Mesothelial cell of epicardium (in vitro differentiated cells): ENCODE data around the gene RIN3. TPM values are rescaled to one million over a fixed set of nuclear protein-coding genes. Genes with fewer than 3 reads are reported as not detected.

Experiments
- DNase-seq, 2 experiments: peaks; one replicate each; pipeline ENCODE4 v3.0.0; 2021; ENCODE audit warnings: low spot score in 2 of 2; ENCODE audit not compliant: unreplicated experiment in 2 of 2
- H3K27ac Mint-ChIP-seq: 2 replicates; pipeline ENCODE4 v1.8.0; 2021; ENCODE audit warnings: mixed read lengths
- H3K27me3 Mint-ChIP-seq: 2 replicates; pipeline ENCODE4 v1.8.0; 2021; ENCODE audit warnings: low read depth, mixed read lengths
- H3K36me3 Mint-ChIP-seq: 2 replicates; pipeline ENCODE4 v1.8.0; 2021; ENCODE audit warnings: mixed read lengths
- H3K4me1 Mint-ChIP-seq: 2 replicates; pipeline ENCODE4 v1.8.0; 2021; ENCODE audit warnings: mixed read lengths
- H3K4me3 Mint-ChIP-seq: 2 replicates; pipeline ENCODE4 v1.8.0; 2021; ENCODE audit warnings: mild to moderate bottlenecking, moderate library complexity, mixed read lengths
- H3K9me3 Mint-ChIP-seq: 2 replicates; pipeline ENCODE4 v1.8.0; 2021; ENCODE audit warnings: mixed read lengths
- total RNA-seq: library from RNA; stranded (reverse); gene quantifications from 3 replicates; pipeline ENCODE4 v1.2.1, GENCODE V29; 2021
- TF ChIP-seq, protein P1 (sequence below): fragments of 200-600 bp; sonication (generic); IDR thresholded peaks from one replicate; pipeline ENCODE4 v1.5.0; 2021; ENCODE audit warnings: antibody characterized with exemption; ENCODE audit not compliant: unreplicated experiment

RIN3 gene
- total RNA-seq, 1 donor from 2014 or later = 19.9 TPM

DNA sequence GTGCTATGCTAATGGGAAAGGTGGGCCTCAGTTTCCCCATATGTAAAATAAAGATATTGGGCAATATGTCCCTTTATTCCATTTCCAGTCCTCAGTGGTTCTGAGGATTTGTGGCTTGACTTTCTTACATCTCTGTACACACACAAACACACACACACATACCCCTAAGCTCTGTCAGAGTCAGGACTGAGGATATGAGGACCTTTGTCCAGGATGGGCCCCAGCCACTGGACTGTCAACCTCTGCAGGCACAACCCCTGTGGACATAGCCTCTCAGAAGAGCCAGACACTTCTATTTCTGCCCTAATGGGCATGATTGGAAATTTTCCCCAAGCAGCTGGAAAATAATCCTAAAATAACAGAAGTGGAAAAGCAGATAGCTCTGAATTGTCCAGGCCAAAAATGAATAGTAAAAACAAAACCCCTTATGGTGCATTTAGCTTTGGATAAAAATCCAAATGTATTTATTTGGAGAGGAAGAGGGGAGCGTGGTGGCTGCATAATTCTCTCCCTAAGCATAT lies 50.2 kb downstream of the RIN3 start:
- H3K9me3 Mint-ChIP-seq = peaks cover 12% of the 10 kb centered on the region
- H3K4me1 Mint-ChIP-seq = peaks cover 11% of the 10 kb centered on the region
- peak overlapping the region; percentile 64 for H3K27ac Mint-ChIP-seq
- no peak for DNase-seq
- TF ChIP-seq, protein P1, sequence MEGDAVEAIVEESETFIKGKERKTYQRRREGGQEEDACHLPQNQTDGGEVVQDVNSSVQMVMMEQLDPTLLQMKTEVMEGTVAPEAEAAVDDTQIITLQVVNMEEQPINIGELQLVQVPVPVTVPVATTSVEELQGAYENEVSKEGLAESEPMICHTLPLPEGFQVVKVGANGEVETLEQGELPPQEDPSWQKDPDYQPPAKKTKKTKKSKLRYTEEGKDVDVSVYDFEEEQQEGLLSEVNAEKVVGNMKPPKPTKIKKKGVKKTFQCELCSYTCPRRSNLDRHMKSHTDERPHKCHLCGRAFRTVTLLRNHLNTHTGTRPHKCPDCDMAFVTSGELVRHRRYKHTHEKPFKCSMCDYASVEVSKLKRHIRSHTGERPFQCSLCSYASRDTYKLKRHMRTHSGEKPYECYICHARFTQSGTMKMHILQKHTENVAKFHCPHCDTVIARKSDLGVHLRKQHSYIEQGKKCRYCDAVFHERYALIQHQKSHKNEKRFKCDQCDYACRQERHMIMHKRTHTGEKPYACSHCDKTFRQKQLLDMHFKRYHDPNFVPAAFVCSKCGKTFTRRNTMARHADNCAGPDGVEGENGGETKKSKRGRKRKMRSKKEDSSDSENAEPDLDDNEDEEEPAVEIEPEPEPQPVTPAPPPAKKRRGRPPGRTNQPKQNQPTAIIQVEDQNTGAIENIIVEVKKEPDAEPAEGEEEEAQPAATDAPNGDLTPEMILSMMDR = no peak
- no peak overlapping the region for H3K4me3 Mint-ChIP-seq
- H3K27me3 Mint-ChIP-seq = no peaks in the 10 kb centered on the region
- peaks cover 15% of the 10 kb centered on the region for H3K36me3 Mint-ChIP-seq

DNA sequence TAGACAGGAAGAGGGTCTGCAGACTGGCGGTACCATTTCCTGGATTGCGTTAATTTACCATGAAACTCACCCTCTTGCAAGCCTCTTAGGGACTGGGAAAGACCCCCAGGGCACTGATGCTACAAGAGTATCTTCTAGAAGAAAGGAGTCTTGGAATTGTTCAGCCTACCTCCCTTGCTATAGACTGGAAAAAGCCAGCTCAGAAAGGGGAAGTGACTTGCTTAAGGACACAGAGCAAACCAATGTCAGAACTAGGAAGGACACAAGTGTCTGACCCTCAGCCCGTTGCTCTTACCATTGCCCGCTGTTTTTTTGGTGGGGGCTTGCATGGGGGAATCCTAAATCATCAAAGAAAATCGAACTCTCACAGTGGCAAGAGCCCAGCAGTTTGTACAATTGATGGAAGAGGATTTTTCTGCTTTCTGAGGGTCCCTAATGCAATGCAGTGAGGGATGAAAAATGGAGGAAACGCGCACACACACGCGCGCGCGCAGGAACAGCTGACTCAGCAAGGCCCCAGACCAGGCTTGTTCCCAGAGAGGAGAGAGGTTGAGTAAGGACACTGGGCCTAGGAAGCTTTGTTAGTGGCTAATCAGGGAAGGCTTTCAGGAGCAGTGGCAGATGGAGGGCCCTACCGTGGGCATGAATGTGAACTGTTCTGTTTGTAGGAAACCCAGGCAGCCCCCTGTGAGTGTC lies 50.9 kb downstream of the RIN3 start:
- Mint-ChIP-seq H3K4me1 (peaks cover 11% of the 10 kb centered on the region), H3K27ac (no peak overlapping the region), H3K9me3 (peaks cover 12% of the 10 kb centered on the region), H3K36me3 (peaks cover 15% of the 10 kb centered on the region), H3K27me3 (no peaks in the 10 kb centered on the region), H3K4me3 (no peak overlapping the region)
- no peak for DNase-seq
- TF ChIP-seq, protein P1 = no peak

DNA sequence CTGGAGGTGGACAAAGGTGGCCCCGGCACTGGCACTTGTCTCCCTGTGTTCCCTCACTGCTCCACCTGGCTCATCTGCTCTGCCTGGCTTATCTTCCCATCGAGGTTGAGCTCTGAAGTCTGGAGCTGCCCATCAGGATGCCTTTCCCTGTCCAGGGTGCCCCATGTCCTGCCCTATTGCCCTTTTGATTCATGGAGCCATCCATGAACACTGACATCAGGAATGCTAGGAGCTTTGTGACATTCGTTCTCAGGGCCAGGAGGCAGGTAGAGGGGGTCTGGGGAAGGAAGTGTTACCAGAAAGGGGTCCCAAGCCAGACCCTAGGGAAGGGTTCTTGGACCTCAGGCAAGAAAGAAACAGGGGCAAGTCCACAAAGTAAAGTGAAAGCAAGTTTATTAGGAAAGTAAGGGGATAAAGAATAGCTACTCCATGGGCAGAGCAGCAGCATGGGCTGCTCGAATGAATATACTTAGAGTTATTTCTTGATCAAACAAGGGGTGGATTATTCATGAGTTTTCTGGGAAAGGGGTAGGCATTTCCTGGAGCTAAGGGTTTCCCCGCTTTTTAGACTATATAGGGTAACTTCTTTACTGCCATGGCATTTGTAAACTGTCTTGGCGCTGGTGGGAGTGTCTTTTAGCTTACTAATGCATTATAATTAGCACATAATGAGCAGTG lies 51.6 kb downstream of the RIN3 start:
- no peak for DNase-seq
- H3K4me1 Mint-ChIP-seq = peaks cover 11% of the 10 kb centered on the region
- H3K9me3 Mint-ChIP-seq = peaks cover 12% of the 10 kb centered on the region
- H3K27ac Mint-ChIP-seq = peak overlapping the region; percentile 82
- no peaks in the 10 kb centered on the region for H3K27me3 Mint-ChIP-seq
- peaks cover 15% of the 10 kb centered on the region for H3K36me3 Mint-ChIP-seq
- H3K4me3 Mint-ChIP-seq = no peak overlapping the region
- TF ChIP-seq, protein P1 = no peak

DNA sequence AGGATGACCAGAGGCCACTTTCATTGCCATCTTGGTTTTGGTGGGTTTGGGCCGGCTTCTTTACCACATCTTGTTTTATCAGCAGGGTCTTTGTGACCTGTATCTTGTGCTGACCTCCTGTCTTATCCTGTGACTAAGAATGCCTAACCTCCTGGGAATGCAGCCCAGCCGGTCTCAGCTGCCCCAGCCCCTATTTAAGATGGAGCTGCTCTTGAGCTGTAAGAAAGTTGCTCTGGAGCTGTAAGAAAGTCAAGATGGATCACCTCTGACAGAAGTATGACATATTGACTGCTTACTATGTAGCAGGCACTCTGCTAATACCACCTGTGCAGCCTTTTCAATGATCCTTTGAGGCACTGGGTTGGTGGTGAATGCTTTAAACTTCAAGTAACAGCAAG lies 52.1 kb downstream of the RIN3 start:
- TF ChIP-seq, protein P1 = no peak
- peaks cover 15% of the 10 kb centered on the region for H3K36me3 Mint-ChIP-seq
- no peaks in the 10 kb centered on the region for H3K27me3 Mint-ChIP-seq
- H3K4me3 Mint-ChIP-seq = no peak overlapping the region
- peaks cover 11% of the 10 kb centered on the region for H3K4me1 Mint-ChIP-seq
- H3K9me3 Mint-ChIP-seq = peaks cover 12% of the 10 kb centered on the region
- H3K27ac Mint-ChIP-seq = peak overlapping the region; percentile 82
- DNase-seq = no peak

DNA sequence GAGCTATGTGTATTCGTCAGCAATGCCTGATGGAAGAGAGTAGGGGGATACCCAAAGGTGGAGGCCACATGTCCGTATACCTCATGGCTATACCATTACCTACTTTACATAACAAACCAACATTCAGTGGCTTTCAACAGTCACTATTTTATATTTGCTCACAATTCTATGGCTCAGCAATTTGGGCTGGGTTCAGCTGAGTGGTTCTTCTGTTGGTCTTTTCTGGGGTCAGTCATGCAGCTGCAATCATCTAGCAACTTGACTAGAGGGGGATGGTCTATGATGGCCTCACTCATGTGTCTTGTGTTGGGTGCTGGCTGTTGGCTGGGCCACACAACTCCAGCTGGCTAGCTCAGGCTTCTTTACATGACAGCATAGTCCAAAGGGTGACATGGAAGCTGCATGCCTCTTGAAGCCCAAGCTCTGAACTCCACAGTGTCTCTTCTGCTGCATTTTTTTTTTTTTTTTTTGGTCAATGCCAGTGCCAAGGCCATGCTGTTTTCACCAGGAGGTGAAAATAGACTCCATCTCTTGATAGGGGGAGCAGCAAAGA lies 53.7 kb downstream of the RIN3 start:
- Mint-ChIP-seq H3K4me3 (no peak overlapping the region), H3K9me3 (peaks cover 12% of the 10 kb centered on the region), H3K36me3 (peaks cover 15% of the 10 kb centered on the region), H3K27me3 (no peaks in the 10 kb centered on the region), H3K4me1 (peaks cover 17% of the 10 kb centered on the region), H3K27ac (no peak overlapping the region)
- no peak for DNase-seq
- TF ChIP-seq, protein P1 = no peak
